ENCODE results near the gene TNK1.
A peak's percentile ranks its signal among the peaks of the same experiment; 100 is the strongest.

TNK1 gene

GRCh38 chr17:7392696-7393612 is 12.1 kb downstream of the TNK1 start:
- no peak for DNase-seq (ENCODE audit: low read depth)

DNA sequence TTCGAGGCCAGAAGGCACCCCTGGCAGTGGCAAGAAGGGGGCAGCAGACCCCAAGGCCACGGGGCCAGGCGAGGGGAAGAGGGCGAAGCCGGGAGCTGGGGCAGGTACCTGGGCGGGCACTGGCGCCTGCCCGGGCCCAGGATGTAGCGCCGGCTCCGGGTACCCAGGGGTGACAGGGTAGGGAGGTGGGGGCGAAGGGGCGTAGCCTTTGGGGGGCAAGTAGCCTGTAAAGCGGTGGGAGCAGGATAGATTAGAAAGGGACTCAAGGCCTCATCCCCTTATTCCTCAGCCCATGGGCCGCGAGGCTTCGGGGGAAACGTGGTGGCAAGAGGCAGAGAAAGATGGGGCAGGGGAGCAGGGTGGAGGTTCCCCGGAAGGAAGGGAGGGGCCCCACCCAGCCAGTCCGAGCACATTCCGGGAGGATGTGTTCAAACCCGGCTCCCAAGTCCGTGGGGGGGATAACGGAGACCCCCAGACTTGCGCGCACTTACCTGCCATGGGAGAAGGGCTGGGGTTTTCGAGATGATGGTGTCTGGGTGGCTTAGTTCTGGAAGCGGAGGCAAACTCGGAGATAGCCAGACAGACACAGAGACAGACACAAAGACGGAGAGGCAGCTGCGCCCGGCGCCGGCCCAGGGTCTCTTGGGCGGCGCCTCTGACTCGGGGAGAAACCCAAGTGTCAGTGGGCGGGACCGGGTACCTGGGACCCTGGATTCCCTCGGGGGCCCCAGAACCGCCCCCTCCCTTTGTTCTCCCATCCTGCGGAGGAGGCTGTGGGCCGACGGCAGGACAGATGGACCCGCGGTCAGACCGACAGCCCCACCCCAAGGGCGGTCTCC is 12.9 kb downstream of the TNK1 start:
- DNase-seq (ENCODE audit: low read depth), result peak; percentile 26

- DNase-seq (ENCODE audit: low read depth), result peak; percentile 81
Observed at GRCh38 chr17:7394452-7395191, 13.7 kb downstream of the TNK1 start, which contains the start of gene PLSCR3. TSS of gene PLSCR3 (minus strand) at chr17:7394525. CDS start at chr17:7394110, 415 bp downstream.

- DNase-seq (ENCODE audit: low read depth), result no peak
Observed at GRCh38 chr17:7396147-7396546, 15.3 kb downstream of the TNK1 start.

DNA sequence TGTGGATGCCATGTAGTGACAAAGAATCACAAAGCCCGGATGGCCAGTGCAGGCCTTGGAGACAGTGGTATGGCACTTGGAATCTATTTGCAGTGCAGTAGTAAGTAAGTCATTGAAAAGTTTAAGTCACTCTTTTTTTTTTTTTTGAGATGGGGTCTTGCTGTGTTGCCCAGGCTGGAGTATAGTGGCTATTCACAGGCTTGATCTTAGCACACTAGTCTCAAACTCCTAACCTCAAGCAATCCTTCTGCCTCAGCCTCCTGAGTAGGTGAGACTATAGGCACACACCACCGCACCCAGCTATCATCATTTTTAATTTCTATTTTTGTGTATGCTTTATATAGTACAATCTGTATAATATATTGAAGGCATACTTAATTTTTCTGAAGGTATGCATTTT is 17.7 kb downstream of the TNK1 start:
- DNase-seq (ENCODE audit: low read depth), result no peak

DNA sequence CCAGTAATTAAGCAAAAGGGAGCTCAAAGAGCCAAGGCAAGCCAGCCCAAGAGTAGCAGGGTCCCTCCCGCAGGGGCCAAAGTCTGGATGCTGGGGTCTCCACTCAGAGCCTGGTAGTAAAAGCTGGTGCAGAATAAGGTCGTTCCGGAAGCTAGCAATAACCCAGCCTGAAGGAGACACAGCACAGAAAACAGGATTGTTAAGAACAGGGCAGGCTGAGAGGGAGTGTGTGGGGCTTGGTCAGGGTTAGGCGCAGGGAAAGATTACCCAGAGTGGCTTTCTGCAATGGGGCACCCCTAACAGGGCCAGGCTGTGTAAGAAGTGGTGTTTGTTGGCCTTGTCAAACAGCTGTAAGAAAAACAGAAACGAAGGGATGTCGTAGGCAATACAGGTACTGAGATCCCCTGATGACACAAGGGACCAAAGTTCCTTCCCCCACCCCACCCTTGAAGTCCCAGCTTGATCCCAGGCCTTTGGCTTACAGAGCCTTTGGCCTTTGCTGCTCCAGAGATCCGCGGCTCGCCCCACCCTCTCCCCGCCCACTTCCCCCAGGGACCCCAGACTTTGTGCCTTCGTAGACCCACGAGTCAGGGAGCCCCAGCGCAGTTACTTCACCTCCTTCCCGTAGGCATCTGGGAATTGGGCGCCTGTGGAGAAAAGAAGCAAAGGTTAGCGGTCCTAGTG is 22.3 kb downstream of the TNK1 start:
- DNase-seq (ENCODE audit: low read depth), result no peak

DNA sequence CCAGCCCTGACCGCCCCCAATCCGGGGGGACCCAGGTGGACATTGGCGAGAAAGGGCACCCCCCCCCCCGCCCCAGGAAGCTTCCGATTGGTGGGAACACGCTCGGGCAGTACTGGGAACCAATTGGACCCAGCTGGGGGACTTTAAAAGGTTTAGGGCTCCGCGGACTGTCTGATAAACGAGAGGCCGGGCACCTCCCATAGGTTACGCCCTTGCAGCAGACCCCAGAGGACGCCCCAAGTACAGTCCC is 22.8 kb downstream of the TNK1 start:
- no peak for DNase-seq (ENCODE audit: low read depth)

- DNase-seq (ENCODE audit: low read depth), result peak; percentile 95
Observed at GRCh38 chr17:7403977-7404736, 23.3 kb downstream of the TNK1 start, which contains the start of gene TMEM256. TSS of gene TMEM256 (minus strand) at chr17:7404097. CDS start at chr17:7404084, 13 bp downstream.

GRCh38 chr17:7404737-7405349 is 24.0 kb downstream of the TNK1 start:
- DNase-seq (ENCODE audit: low read depth), result no peak

GRCh38 chr17:7405350-7406234 is 24.7 kb downstream of the TNK1 start:
- DNase-seq (ENCODE audit: low read depth), result no peak

GRCh38 chr17:7406235-7406825 is 25.4 kb downstream of the TNK1 start:
- no peak for DNase-seq (ENCODE audit: low read depth)

DNA sequence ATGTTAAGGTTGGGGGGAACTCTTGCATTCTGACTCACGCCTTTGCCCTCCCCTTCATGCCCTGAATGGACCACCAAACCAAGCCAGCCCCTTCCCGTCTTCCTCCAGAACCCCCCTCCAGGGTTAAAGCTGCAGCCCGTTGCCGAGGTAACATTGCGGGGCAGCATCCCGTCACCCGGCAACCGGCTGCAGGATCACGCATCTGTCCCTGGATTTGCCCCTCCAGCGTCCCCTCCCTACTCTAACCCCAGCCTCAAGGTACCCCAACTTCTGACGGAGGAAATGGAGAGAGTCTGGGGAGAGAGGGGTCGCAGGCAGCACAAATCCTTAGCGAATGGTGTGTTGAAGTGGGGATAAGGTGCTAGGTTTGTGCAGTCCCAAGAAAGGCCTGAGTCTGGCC is 26.2 kb downstream of the TNK1 start:
- no peak for DNase-seq (ENCODE audit: low read depth)

GRCh38 chr17:7407485-7408251 is 26.8 kb downstream of the TNK1 start, which contains the start of gene NLGN2:
TSS of gene NLGN2 (plus strand) at chr17:7407845. CDS start at chr17:7408256, 411 bp downstream.
- no peak for DNase-seq (ENCODE audit: low read depth)

DNA sequence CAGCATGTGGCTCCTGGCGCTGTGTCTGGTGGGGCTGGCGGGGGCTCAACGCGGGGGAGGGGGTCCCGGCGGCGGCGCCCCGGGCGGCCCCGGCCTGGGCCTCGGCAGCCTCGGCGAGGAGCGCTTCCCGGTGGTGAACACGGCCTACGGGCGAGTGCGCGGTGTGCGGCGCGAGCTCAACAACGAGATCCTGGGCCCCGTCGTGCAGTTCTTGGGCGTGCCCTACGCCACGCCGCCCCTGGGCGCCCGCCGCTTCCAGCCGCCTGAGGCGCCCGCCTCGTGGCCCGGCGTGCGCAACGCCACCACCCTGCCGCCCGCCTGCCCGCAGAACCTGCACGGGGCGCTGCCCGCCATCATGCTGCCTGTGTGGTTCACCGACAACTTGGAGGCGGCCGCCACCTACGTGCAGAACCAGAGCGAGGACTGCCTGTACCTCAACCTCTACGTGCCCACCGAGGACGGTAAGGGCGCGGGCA is 27.4 kb downstream of the TNK1 start:
- no peak for DNase-seq (ENCODE audit: low read depth)

GRCh38 chr17:7408863-7409262 is 28.0 kb downstream of the TNK1 start:
- DNase-seq (ENCODE audit: low read depth), result no peak

DNA sequence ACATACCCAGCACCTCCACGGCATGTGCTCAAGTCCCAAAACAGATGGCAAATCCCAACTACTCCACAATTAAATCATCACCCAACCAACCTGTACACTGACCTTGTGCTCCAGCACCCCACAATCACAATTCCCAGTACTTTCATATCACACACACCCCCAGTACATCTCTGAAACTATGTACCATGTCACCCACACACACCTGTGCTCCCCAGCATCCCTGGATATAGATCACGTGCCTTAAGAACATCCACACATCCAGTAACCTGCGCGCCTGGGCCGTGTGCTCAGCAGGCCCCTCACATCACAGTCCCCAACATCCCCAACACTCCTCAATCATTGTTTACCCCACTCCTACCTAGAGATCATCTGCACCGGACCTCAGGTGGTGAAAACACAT is 28.8 kb downstream of the TNK1 start:
- no peak for DNase-seq (ENCODE audit: low read depth)

DNA sequence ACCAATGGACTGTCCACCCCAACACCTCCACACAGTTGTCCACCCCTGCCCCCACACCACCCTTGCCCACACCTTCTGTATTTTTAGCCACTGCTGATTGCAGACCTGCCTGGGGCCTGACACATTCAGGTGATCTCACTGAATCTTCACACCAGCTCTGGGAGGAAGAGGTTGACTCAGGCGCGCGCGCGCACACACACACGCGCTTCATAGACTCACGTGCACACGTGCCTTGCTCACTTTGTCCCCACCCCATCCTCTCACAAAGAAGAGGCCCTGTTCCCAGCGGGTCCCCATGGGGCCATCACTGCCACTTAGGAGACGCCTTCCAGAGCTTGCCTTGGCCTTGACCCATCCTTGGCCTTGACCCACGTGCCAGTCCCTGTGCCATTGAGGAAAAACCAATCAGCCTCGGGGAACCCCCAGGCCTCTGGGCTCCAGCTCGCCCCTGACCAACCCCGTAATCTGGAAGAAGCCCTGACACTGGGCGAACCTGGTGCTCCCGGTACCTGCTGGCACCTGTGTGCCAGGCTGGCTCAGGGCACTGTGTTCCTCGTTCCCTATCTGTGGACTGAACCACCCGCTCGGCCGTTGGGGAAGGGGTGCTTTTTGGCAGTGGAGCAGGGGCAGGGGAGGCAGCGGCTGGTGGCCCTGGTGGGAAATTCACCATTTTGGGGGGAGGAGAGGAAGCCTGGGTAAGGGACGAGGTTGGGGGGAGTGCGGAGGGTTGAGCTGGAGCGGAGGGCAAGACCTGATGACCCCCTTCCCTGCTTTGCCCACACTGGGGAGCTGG is 29.9 kb downstream of the TNK1 start:
- DNase-seq (ENCODE audit: low read depth), result no peak

Data from activated T-cell treated with anti-CD3 and anti-CD28 coated beads for 24 hours (primary cell).